Measurements from ENCODE around the gene SCT.

SCT gene, protein sequence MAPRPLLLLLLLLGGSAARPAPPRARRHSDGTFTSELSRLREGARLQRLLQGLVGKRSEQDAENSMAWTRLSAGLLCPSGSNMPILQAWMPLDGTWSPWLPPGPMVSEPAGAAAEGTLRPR

DNA sequence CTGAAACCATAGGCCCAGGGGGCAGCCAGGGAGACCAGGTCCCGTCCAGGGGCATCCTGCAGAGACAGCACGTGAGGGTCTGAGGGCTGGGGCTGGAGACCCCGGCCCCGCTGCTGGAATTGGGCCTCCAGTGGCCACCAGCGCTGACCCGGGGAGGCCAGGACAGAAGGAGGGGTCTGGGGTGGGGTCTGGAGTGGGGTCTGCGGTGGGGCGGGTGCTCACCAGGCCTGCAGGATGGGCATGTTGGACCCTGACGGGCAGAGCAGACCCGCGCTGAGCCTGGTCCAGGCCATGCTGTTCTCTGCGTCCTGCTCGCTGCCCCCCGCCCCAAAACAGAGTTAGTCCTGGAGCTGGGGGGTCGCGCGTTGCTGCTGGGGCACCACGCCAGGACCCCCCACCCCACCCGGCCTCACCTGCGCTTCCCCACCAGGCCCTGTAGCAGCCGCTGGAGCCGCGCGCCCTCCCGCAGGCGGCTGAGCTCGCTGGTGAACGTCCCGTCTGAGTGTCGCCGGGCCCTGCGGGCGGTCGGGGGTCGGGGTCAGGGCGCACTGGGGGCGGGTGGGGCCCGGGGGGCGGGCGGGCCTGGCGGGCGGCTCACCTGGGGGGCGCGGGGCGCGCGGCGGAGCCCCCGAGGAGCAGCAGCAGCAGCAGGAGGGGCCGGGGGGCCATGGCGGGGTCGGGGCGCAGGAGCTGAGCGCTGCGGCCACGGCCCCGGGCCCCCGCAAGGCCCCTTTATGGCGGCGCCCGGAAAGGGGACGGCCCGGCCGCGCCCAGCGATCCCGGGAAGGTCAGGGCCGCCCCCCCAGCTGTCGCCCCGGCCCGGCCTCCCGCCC is at the start of gene SCT:
TSS of gene SCT (minus strand) at position 707 of the 833 bp plus-strand sequence. CDS start at position 669, 38 bp downstream.
- no peak within 1 kb of the TSS for H3K4me3 ChIP-seq (ENCODE audit: low read depth, low read length)
- peaks cover 2% of the 10 kb centered on the region for H3K27me3 ChIP-seq (replicated peaks)
- TF ChIP-seq CTCF (IDR thresholded peaks at IDR 0.05; ENCODE audit: low read depth, low read length, missing control alignments) = no peak
- DNase-seq = no peak
- in situ Hi-C loops (cut with HindIII; ENCODE audit: low pct_ligation_motif_present, low sequenced_read_pairs) = no loop called here
- no peaks in the 10 kb centered on the region for H3K36me3 ChIP-seq (replicated peaks)
- no peak within 1 kb of the TSS for H3K27ac ChIP-seq

DNA sequence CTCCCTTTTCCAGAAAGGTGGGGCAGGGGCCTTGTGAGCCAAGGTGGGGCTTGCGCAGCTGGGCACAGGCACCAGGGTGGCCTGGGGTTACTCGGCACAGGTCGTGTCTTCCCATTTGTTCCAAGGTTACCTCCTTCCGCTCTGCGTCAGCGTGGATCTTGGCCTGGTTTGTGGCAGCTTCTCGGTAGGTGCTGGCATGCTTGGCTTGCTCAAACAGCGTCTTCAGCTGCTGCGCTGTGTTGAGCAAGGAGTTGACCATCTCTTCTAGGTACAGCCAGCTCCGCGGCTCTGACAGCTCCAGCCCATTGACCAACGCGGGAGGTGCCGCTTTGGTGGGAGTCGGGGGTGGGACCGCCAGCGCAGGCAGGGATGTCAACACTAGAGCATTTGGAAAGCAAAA is 47.4 kb upstream of the SCT start:
- Histone ChIP-seq H3K4me3 (ENCODE audit: low read depth, low read length) (no peak overlapping the region), H3K36me3 (replicated peaks) (peaks cover 37% of the 10 kb centered on the region), H3K27me3 (replicated peaks) (no peaks in the 10 kb centered on the region), H3K27ac (no peak overlapping the region)
- TF ChIP-seq CTCF (IDR thresholded peaks at IDR 0.05; ENCODE audit: low read depth, low read length, missing control alignments) = no peak
- in situ Hi-C loops (cut with HindIII; ENCODE audit: low pct_ligation_motif_present, low sequenced_read_pairs) = no loop called here
- DNase-seq = no peak

DNA sequence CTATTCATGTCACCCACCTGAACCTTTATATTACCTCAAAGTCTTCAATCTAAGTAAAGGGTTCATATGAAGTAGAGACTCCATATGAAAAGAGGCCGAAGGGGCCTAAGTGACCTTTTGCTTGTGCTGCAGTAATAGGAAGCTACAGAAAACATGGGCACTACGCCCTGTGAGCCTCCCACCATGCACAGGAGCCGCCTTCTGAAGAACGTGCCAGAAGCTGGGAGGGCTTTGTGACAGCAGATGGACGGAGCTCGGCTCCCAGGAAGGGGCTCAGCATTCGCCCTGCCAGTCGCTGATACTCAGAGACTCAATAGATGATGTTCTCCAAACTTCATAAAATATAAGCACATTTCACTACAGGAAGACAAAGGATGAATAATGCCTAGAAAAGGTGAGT is 46.9 kb upstream of the SCT start:
- no peak overlapping the region for H3K27ac ChIP-seq
- TF ChIP-seq CTCF (IDR thresholded peaks at IDR 0.05; ENCODE audit: low read depth, low read length, missing control alignments) = no peak
- in situ Hi-C loops (cut with HindIII; ENCODE audit: low pct_ligation_motif_present, low sequenced_read_pairs) = no loop called here
- no peaks in the 10 kb centered on the region for H3K27me3 ChIP-seq (replicated peaks)
- H3K36me3 ChIP-seq (replicated peaks) = peaks cover 36% of the 10 kb centered on the region
- H3K4me3 ChIP-seq (ENCODE audit: low read depth, low read length) = no peak overlapping the region
- DNase-seq = no peak

- in situ Hi-C loops (cut with HindIII; ENCODE audit: low pct_ligation_motif_present, low sequenced_read_pairs) = no loop called here
- Histone ChIP-seq H3K27ac (no peak overlapping the region), H3K27me3 (replicated peaks) (no peaks in the 10 kb centered on the region), H3K36me3 (replicated peaks) (peaks cover 16% of the 10 kb centered on the region), H3K4me3 (ENCODE audit: low read depth, low read length) (no peak overlapping the region)
- DNase-seq = no peak
- no peak for TF ChIP-seq CTCF (IDR thresholded peaks at IDR 0.05; ENCODE audit: low read depth, low read length, missing control alignments)
Observed at GRCh38 chr11:665704-666281, 38.8 kb upstream of the SCT start.

- no peak overlapping the region for H3K4me3 ChIP-seq (ENCODE audit: low read depth, low read length)
- in situ Hi-C loops (cut with HindIII; ENCODE audit: low pct_ligation_motif_present, low sequenced_read_pairs) = no loop called here
- no peak for DNase-seq
- H3K36me3 ChIP-seq (replicated peaks) = peaks cover 20% of the 10 kb centered on the region
- H3K27me3 ChIP-seq (replicated peaks) = no peaks in the 10 kb centered on the region
- no peak overlapping the region for H3K27ac ChIP-seq
- no peak for TF ChIP-seq CTCF (IDR thresholded peaks at IDR 0.05; ENCODE audit: low read depth, low read length, missing control alignments)
Observed at GRCh38 chr11:665062-665703, 38.2 kb upstream of the SCT start.
